Umbilical cord (tissue), 2 donors: ENCODE measurements around the gene CDKN2B. TPM values are rescaled to one million over a fixed set of nuclear protein-coding genes. Genes with fewer than 3 reads are reported as not detected.

ENCODE experiments used
- DNase-seq: peaks from one replicate; pipeline ENCODE4 v3.0.0-alpha.2; 2015; ENCODE audit warnings: low spot score
- total RNA-seq: library from RNA; depleted of rRNA; stranded (reverse); fragments of >200 nt; gene quantifications from one replicate; pipeline ENCODE4 v1.2.3, GENCODE V29; 2014; ENCODE audit warnings: low replicate concordance; ENCODE audit not compliant: insufficient read depth

The CDKN2B gene
- total RNA-seq, 1 donor from 2014 or later: 38.5 TPM

DNA sequence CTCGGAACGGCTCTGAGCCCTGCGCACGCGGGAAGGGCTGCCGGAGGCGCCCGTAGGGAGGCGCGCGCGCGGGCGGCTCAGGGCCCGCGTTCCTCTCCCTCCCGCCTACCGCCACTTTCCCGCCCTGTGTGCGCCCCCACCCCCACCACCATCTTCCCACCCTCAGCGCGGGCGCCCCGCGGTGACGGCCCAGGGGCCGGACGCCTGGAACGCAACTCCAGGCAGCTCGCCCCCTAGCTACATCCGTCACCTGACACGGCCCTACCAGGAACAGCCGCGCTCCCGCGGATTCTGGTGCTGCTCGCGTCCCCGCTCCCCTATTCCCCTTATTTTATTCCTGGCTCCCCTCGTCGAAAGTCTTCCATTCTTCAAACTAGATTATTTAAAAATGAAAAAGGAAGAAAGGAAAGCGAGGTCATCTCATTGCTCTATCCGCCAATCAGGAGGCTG, 14.5 kb downstream of the CDKN2B start, which contains the start of gene CDKN2B-AS1:
CDKN2B-AS1 (plus strand) TSS at position 236 of the 450 bp plus-strand sequence.
- DNase-seq: peak; percentile 37

DNA sequence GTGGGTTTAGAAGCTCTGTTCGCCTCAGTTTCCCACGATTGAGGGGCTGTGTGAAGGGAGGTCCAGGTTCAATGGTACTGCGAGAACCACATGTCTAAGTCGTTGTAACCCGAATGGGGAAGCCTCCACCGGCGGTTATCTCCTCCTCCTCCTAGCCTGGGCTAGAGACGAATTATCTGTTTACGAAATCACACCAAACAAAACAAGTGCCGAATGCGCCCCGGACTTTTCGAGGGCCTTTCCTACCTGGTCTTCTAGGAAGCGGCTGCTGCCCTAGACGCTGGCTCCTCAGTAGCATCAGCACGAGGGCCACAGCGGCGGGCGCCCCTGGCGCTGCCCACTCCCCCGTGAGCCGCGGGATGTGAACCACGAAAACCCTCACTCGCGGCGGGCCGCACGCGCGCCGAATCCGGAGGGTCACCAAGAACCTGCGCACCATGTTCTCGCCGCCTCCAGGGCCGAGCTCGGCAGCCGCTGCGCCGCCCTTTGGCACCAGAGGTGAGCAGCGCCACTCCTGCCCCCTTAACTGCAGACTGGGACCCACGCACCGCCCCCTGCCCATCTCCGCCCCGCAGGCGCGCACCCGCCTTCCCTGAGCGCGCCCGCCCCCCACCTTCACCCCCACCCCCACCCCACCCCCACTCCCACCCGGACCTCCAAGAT, 15.1 kb downstream of the CDKN2B start, which contains the start of gene CDKN2A:
CDKN2A (minus strand) TSS at position 500 of the 663 bp plus-strand sequence.
- no peak for DNase-seq

DNA sequence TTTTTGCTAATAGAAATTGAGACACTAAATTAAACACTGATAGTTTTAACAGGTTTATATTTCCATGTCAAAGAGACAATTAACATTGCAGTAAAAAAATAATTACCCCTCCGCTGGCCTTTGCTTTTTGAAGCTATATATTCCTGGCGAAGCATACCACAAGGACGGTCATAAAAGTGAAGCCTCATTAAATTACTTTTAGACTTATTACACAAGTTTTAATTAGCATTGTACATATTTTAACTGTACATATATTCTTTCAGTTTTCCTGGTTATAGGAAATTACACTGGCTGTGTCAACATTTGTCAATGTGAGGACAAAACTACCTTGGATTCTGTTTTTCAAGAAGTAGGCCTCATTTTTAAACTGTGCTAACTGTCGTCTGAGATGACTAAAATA, 16.1 kb downstream of the CDKN2B start:
- DNase-seq: no peak

DNA sequence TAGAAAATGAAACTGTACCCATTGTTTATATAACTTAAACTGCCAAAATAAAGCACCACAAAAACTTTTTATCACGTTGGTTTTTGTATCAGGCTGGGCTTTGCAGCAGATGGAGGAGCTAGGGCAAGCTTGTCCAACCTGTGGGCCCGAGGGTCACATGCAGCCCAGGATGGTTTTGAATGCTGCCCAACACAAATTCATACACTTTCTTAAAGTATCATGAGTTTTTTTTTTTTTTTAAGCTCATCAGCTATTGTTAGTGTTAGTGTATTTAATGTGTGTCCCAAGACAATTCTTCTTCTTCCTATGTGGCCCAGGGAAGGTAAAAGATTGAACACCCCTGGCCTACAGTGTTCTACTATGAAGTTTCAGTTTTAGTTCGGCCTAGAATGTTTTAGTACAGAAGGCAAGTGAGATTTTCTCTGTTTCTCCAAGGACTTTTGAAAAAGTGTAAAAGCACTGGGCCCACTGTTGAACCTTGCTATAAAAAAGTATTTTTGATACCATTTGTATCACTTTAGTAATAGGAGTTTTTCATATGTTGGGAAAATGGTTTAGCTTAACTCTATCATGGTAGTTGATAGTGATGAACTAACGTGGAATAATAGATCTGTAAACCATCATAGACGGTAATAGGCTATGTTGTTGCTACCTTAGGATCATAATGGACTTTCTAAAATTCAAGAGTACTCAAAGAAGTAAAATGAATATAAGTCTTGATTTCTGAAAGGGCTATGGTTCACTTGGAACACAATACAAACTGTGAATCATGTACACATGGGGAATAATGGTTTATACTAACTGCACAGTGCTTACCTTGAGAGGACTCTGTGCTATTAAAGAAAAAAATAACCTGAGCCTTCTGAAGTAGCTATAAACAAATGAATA, 17.8 kb downstream of the CDKN2B start:
- no peak for DNase-seq

DNA sequence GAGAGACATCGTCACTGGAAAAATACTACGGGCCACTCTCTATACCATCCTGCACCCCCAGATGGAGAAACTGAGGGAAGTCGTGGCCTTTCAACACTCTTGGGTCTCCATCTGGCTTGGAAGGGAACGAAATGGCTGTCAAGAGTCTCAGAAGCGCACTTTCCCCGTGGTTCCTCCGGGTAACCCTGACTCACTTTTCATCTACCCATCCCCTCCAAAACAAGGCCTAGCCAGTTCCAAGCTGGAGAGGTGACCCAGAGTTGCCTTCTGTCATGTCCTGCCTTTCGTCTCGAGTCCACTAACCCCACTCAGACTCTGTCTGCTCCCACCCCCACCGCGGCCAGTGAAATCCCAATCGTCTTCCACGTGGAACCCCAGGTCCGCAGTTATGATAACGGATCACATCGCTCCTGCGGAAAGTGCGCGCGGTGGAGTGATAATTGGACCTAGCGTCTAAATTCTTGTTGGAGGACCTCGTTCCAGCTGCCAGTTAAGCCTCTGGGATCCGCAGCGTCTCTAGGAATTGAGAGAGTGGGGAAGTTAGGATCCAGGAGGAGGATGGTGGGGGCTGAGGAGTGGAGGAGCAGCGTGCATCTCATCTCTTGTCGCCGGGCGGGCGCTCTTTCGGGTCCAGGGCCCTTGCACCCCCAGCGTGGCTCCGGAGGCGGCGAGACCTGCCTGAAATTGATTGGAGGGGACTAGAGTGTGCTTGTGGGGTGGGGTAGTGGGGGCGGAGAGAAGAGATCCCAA, 19.5 kb downstream of the CDKN2B start:
- DNase-seq: no peak

DNA sequence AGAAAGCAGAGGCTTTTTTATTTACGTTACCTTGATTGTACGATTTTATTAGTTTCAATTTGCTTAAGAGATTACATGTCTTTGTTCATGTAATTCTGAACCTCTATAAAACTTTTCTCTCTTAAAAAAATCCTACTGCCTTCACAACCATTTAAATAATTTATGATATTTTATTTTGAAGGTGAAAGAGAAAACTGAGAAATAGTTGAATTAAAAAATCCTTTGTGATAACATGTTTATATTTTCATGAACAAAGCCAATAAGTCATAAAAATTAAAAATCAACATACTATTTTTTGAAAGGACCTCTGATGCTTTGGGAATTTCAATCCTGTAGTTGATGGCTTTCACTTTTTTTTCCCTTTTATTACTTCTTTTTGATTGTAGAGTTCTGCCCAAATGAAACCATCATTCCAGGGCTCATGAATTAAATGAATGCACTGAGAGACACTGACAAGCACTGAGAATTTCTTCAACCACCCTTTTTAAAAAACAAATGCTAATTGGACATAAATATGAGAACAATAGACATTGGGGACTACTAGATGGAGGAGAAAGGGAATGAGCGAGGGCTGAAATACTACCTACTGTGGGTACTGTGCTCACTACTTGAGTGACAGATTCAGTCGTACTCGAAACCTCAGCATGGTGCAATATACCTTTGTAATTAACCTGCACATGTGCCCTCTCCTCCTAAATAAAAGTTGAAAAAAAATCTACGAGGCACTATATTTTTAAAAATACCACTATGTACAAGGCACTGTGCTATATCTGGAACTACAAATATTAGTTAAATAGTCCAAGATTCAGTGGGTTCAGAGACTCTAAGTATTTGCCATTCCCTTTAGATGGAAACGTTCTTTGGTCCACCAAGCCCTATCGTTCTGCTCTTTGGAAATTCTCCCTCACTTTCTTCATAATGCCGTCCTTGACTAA, 20.8 kb downstream of the CDKN2B start:
- no peak for DNase-seq

DNA sequence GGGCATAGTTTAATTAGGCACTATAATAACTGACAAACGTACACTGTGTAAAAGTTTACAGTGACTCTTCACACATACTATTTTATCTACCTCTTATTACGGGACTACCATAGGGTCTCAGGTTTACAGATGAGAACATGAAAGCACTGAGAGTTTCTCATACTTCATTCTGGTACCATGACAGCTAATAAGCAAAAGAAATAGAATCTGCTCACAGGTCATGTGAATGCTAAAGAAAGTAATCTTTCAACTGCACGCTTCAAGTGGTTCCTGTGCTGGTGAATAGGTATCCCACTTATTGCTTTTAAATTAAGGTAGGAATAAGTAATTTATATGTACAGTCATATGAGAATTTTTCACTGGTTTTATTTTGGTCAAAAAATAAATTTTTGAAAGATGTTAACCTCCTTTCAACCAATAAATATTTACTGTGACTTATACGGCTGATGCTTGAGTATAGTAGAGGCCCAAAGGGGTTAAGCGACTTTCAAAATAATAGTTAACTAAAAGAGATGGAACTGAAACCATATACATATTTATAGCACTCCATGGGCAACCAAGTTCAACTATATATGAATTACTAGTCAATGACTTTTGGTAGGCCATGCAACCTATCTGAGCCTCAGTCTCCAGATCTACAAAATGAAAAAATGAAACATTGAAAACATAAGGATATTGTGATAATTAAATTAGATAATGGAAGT, 23.0 kb downstream of the CDKN2B start:
- no peak for DNase-seq

DNA sequence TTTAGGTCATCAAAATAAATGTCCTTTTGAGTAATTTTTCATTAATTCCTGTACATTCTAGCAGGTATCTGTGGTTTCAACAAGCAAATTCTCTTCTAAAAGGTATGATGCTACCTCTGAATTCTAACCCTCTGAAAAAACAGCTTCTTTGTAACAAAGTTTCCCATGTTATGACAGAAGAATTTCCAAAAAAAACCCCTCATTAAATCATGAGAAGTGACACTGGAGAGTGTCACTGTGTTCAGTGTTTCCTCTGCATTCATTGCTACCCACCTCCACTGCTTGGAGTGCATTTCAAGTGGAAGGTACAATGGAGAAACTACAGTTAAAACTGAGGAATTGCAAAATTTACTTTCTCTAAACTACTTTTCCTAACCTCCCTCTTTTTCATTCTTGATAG, 25.0 kb downstream of the CDKN2B start:
- DNase-seq: no peak

DNA sequence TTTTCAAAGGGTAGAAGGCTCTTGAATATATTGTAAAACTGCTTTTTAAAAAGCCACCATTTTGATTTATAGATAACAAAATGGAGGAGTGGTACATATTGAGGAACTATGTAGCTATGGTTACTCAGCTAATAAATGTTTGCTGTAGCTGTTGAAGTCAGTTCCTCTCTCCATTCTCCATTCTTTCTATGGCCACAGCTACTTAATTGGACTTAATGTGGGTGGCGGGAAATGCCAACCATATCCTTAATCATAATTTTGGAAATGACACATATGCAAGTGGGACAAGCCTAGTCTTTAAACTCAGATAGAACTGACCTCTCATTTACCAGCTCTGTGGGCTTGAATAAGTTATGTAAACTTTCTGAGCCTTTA, 25.6 kb downstream of the CDKN2B start:
- DNase-seq: no peak

DNA sequence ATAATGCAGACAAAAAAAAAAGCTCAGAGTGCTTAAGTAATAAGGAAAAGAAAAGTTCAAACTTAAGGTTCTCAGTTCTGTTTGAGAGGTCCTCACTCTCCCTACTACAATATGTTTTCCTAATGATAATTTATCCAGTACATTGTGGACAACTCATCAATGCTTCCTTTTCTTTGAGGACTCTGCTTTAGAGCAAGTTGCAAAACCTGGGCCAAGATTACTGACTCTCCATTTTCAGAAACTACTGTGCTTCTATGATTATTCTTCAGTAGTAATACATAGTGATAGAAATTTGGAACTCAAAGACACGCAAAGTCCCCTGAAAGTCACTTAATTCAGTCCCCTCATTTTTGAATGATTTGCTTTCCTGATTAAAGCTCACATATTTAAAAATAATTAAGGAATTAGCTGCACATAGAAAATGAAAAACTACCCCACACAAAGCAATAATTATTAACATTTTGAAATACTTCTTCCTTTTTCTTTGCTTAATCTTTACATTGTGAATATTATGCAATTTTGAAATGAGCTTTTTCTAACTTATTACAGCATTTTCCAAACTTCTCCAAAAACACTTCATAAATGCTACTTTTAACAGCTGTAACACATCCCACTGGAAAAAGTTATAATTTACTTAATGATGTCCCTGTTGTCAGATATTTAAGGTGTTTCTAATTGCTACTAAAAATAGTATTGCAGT, 26.1 kb downstream of the CDKN2B start:
- no peak for DNase-seq

DNA sequence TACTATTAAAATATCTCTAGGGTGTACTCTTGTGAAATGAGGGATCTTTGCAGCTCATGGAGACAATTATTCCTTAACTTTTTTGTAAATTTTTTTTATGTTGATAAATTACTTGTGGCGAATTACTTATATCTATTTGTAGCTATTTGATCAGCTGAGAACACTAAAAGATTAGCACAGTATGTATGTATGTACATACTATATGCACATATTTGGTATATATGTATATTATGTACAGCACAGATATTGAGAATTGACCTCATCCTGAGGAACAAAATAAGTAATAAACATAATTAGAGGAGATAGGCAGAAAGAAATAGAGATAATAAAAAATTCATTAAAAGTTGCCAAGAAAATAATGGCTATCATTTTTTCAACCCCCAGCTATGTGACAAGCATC, 26.7 kb downstream of the CDKN2B start:
- no peak for DNase-seq

DNA sequence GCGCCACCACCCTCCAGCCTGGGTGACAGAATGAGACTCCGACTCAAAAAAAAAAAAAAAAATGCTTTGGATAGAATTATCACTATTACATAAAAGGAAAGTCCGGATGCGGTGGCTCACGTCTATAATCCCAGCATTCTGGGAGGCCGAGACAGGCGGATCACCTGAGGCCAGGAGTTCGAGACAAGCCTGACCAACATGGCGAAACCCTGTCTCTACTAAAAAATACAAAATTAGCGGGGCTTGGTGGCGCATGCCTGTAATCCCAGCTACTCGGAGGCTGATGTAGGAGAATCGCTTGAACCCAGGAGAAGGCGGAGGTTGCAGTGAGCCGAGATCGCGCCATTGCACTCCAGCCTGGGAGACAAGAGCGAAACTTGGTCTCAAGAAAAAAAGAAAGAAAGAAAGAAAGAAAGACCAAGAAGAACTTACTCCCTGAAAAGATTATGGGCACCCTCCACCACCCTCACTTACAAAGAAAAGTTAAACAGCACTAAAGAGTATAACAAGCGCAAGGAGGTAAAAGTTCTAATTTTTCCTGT, 32.7 kb downstream of the CDKN2B start:
- DNase-seq: no peak

DNA sequence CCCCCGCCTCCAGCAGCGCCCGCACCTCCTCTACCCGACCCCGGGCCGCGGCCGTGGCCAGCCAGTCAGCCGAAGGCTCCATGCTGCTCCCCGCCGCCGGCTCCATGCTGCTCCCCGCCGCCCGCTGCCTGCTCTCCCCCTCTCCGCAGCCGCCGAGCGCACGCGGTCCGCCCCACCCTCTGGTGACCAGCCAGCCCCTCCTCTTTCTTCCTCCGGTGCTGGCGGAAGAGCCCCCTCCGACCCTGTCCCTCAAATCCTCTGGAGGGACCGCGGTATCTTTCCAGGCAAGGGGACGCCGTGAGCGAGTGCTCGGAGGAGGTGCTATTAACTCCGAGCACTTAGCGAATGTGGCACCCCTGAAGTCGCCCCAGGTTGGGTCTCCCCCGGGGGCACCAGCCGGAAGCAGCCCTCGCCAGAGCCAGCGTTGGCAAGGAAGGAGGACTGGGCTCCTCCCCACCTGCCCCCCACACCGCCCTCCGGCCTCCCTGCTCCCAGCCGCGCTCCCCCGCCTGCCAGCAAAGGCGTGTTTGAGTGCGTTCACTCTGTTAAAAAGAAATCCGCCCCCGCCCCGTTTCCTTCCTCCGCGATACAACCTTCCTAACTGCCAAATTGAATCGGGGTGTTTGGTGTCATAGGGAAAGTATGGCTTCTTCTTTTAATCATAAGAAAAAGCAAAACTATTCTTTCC, 34.2 kb downstream of the CDKN2B start:
- no peak for DNase-seq

DNA sequence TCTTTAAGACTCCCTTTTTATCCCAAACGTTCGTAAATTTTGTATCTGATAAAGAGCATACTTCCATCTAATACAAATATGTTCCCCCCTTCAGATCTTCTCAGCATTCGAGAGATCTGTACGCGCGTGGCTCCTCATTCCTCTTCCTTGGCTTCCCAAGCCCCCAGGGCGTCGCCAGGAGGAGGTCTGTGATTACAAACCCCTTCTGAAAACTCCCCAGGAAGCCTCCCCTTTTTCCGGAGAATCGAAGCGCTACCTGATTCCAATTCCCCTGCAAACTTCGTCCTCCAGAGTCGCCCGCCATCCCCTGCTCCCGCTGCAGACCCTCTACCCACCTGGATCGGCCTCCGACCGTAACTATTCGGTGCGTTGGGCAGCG, 34.8 kb downstream of the CDKN2B start:
- DNase-seq: no peak

DNA sequence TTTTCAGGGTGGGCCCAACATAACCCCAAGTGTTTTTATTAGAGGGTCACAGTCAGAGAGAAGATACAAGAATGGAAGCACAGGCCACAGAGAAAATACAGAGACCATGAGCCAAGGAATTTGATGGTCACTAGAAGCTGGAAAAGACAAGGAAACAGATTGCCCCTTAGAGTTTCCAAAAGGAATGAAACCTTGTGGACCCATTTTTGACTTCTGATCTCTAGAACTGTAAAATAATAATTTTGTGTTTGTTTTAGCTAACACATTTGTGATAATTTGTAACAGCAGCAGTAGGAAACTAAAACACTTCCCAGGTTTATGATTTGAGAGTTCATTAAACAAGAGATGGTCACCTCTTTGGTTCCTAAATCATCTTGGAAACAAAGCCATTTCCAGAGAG, 36.7 kb downstream of the CDKN2B start:
- DNase-seq: no peak

DNA sequence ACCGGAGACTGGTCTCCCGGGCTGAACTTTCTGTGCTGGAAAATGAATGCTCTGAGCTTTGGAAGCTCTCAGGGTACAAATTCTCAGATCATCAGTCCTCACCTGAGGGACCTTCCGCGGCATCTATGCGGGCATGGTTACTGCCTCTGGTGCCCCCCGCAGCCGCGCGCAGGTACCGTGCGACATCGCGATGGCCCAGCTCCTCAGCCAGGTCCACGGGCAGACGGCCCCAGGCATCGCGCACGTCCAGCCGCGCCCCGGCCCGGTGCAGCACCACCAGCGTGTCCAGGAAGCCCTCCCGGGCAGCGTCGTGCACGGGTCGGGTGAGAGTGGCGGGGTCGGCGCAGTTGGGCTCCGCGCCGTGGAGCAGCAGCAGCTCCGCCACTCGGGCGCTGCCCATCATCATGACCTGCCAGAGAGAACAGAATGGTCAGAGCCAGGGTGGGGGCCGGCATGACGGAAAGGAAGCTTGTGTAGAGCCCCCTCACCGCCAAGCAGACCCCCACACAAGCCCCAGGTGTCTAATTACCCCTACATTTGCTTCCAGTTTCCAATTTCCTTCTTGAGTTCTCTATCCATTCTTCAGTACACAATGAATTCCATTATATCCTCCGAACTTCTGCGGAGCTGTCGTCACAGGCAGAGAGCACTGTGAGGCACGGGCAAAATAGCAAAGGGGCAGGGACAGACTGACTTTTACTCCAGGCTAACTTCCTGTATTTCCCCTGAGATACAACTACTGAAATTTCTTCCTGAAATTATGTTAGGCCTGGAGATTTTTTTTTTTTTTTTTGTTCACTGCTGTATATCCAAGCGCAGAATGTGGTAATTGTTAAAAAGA, 38.1 kb downstream of the CDKN2B start:
- no peak for DNase-seq

DNA sequence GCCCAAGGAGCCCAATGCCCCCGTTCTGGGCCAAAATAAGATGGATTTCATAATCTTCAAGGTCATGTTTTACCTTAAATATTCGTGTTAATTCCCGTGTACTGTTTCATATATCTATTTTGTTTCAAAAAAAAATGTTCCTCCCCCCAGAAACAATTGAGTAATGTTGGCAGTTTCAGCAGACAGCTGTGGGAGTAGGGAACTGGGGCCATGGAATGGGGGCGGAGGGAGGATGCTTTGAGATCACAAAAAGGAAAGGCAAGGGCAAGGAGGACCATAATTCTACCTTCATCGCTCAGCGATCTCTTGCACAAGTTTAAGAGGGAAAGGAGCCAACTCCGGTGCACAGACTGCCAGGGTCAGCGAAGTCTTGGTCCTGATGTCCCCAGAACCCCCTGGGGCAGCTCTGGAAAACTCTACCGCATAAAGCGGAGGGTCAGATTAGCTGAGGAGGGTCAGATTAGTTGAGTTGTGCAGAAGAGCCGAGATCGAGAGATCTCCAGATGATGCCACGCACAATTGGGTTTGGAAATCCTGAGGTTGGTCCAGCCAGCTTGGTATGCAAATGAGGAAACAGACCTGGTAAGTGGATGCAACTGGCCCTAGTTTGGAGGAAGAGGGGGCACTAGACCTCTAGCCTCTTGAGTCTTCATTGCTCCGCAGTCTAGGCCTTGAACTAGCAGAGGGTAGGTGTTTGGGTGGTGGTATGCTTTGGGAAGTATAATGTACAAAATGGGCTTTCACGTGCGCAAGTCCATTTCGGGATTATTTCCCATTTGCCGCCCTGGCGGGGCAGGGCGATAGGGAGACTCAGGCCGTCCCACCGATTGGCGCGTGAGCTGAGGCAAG, 38.9 kb downstream of the CDKN2B start:
- no peak for DNase-seq
